Measurements from ENCODE around the gene WDFY3. TPM values are rescaled to one million over a fixed set of nuclear protein-coding genes. Genes with fewer than 3 reads are reported as not detected.

WDFY3 gene
- total and polyA plus RNA-seq, 3 donors from 2014 or later: 31.7 to 168 (median 126) TPM

GRCh38 chr4:84740057-84740456, 226.4 kb downstream of the WDFY3 start:
- Histone ChIP-seq H3K27ac (no peak overlapping the region), H3K4me1 (no peaks in the 10 kb centered on the region), H3K4me3 (no peak overlapping the region), H3K27me3 (no peaks in the 10 kb centered on the region), H3K9me3 (no peaks in the 10 kb centered on the region), H3K36me3 (ENCODE audit: low read depth, missing control alignments) (no peaks in the 10 kb centered on the region)
- no peak for DNase-seq
- 82 to 93% methylated on average over 2 of the region's 2 CpGs for WGBS, 2 donors
- TF ChIP-seq CTCF (IDR thresholded peaks at IDR 0.05) (no peak), POLR2A (IDR thresholded peaks at IDR 0.05) (no peak)
- intact Hi-C loops (cut with DNase I; ENCODE audit: low total_unique reads): no loop called here

- H3K9me3 ChIP-seq: no peaks in the 10 kb centered on the region
- H3K27me3 ChIP-seq: no peaks in the 10 kb centered on the region
- DNase-seq: no peak
- no peaks in the 10 kb centered on the region for H3K4me1 ChIP-seq
- H3K36me3 ChIP-seq (ENCODE audit: low read depth, missing control alignments): no peaks in the 10 kb centered on the region
- TF ChIP-seq POLR2A (IDR thresholded peaks at IDR 0.05) (no peak), CTCF (IDR thresholded peaks at IDR 0.05) (no peak)
- H3K27ac ChIP-seq: no peak overlapping the region
- intact Hi-C loops (cut with DNase I; ENCODE audit: low total_unique reads): no loop called here
- no peak overlapping the region for H3K4me3 ChIP-seq
These were observed 227.9 kb downstream of the WDFY3 start for GRCh38 chr4:84738622-84739021.

GRCh38 chr4:84737656-84738055, 228.8 kb downstream of the WDFY3 start:
- 72 to 86% methylated on average over 3 of the region's 3 CpGs for WGBS, 2 donors
- Histone ChIP-seq H3K9me3 (no peaks in the 10 kb centered on the region), H3K4me1 (no peaks in the 10 kb centered on the region), H3K4me3 (no peak overlapping the region), H3K27me3 (no peaks in the 10 kb centered on the region), H3K27ac (no peak overlapping the region), H3K36me3 (ENCODE audit: low read depth, missing control alignments) (no peaks in the 10 kb centered on the region)
- intact Hi-C loops (cut with DNase I; ENCODE audit: low total_unique reads): no loop called here
- no peak for TF ChIP-seq POLR2A (IDR thresholded peaks at IDR 0.05)
- TF ChIP-seq CTCF (IDR thresholded peaks at IDR 0.05): no peak
- no peak for DNase-seq

GRCh38 chr4:84734037-84734436, 232.5 kb downstream of the WDFY3 start:
- H3K36me3 ChIP-seq (ENCODE audit: low read depth, missing control alignments): no peaks in the 10 kb centered on the region
- H3K4me1 ChIP-seq: no peaks in the 10 kb centered on the region

More at GRCh38 chr4:84734037-84734436, 232.5 kb downstream of the WDFY3 start:
- Histone ChIP-seq H3K4me3 (no peak overlapping the region), H3K27me3 (no peaks in the 10 kb centered on the region), H3K9me3 (no peaks in the 10 kb centered on the region), H3K27ac (no peak overlapping the region)
- TF ChIP-seq CTCF (IDR thresholded peaks at IDR 0.05) (no peak), POLR2A (IDR thresholded peaks at IDR 0.05) (no peak)
- intact Hi-C loops (cut with DNase I; ENCODE audit: low total_unique reads): no loop called here
- no peak for DNase-seq

Measured in testis (tissue), 3 donors.